CD1c-positive myeloid dendritic cell (primary cell): ENCODE data around the gene MOCS3.
"Not testable (repeated sequence)": the region's sequence is repeated elsewhere in the genome, so short reads cannot be mapped to it uniquely, and the experiment has no call there.

Experiments
- DNase-seq: peaks from one replicate; pipeline ENCODE4 v3.0.0-alpha.2; 2016; ENCODE audit errors: extremely low spot score

MOCS3 gene

GRCh38 chr20:50932016-50932485, 26.6 kb upstream of the MOCS3 start:
- DNase-seq, result no peak

GRCh38 chr20:50932691-50933280, 25.8 kb upstream of the MOCS3 start:
- DNase-seq, result no peak

- no peak for DNase-seq
Observed at GRCh38 chr20:50933589-50933988, 25.0 kb upstream of the MOCS3 start.

GRCh38 chr20:50943069-50943468, 15.5 kb upstream of the MOCS3 start:
- DNase-seq, result no peak

GRCh38 chr20:50948132-50948785, 10.4 kb upstream of the MOCS3 start:
- no peak for DNase-seq

- no peak for DNase-seq
Observed at GRCh38 chr20:50953196-50953595, 5.4 kb upstream of the MOCS3 start.

- DNase-seq, result no peak
Observed at GRCh38 chr20:50953821-50954220, 4.8 kb upstream of the MOCS3 start.

GRCh38 chr20:50957276-50957675, 1.3 kb upstream of the MOCS3 start:
- DNase-seq, result peak; percentile 10

GRCh38 chr20:50957798-50958614, 612 bp upstream of the MOCS3 start, which contains the start of gene DPM1:
Gene DPM1 (minus strand): TSS chr20:50958532. CDS start chr20:50958523, 9 bp downstream.
- peak; percentile 96 for DNase-seq

GRCh38 chr20:50959543-50960126, 1.0 kb downstream of the MOCS3 start:
- no peak for DNase-seq

- DNase-seq, result no peak
Observed at GRCh38 chr20:50967586-50967985, 9.0 kb downstream of the MOCS3 start.

GRCh38 chr20:50968289-50968688, 9.7 kb downstream of the MOCS3 start:
- DNase-seq, result no peak

GRCh38 chr20:50969435-50969834, 10.8 kb downstream of the MOCS3 start:
- no peak for DNase-seq

- no peak for DNase-seq
Observed at GRCh38 chr20:50969912-50970311, 11.3 kb downstream of the MOCS3 start.

GRCh38 chr20:50975701-50976330, 17.2 kb downstream of the MOCS3 start:
- no peak for DNase-seq

GRCh38 chr20:50977066-50978021, 18.7 kb downstream of the MOCS3 start:
- no peak for DNase-seq

GRCh38 chr20:50978533-50978932, 19.9 kb downstream of the MOCS3 start:
- DNase-seq, result not testable (repeated sequence)

- peak; percentile 92 for DNase-seq
Observed at GRCh38 chr20:50980071-50980681, 21.6 kb downstream of the MOCS3 start.

- peak; percentile 71 for DNase-seq
Observed at GRCh38 chr20:50980851-50981713, 22.5 kb downstream of the MOCS3 start.
